PC-3 (cell line): ENCODE results near the gene CEP120. TPM values are rescaled to one million over a fixed set of nuclear protein-coding genes. Genes with fewer than 3 reads are reported as not detected.
A peak's percentile ranks its signal among the peaks of the same experiment; 100 is the strongest.
"Not testable (repeated sequence)": the region's sequence is repeated elsewhere in the genome, so short reads cannot be mapped to it uniquely, and the experiment has no call there.

Experiments
- ATAC-seq: fragments of 200-7000 bp; cut with Tn5 transposase; 2 replicates; pipeline ENCODE4 v1.9.1; 2020; ENCODE audit warnings: mild to moderate bottlenecking, moderate library complexity
- BruUV-seq: library from RNA; stranded (reverse); fragments of 400-500 nt; replicated peaks from 2 replicates; lab custom pipeline; 2021; lab: Mats Ljungman, UMichigan
- CTCF ChIA-PET: fragments of 300-600 bp; sonication (Branson Sonifier 250); formaldehyde crosslinking; loops from one replicate; lab custom pipeline; 2022; ENCODE audit warnings: antibody characterized with exemption; lab: Charles Lee
- POLR2A ChIA-PET: fragments of 300-600 bp; sonication (Branson Sonifier 250); formaldehyde crosslinking; loops from one replicate; lab custom pipeline; 2022; ENCODE audit warnings: antibody characterized with exemption; ENCODE audit not compliant: unreplicated experiment; lab: Charles Lee
- DNase-seq: peaks from one replicate; pipeline ENCODE4 v3.0.0-alpha.2; 2015
- H2AFZ ChIP-seq: fragments of 300-600 bp; sonication (generic); 2 replicates; pipeline ENCODE4 v1.6.0; 2016; ENCODE audit warnings: antibody characterized with exemption, low read length
- H3F3A ChIP-seq: fragments of 300-600 bp; sonication (generic); one replicate; pipeline ENCODE4 v1.6.0; 2017; ENCODE audit warnings: antibody characterized with exemption, low read length, control low read depth, mild to moderate bottlenecking; ENCODE audit not compliant: unreplicated experiment
- H3K27ac ChIP-seq: fragments of 300-600 bp; sonication (generic); 2 replicates; pipeline ENCODE4 v1.5.1; 2016; ENCODE audit warnings: mild to moderate bottlenecking, low read length
- H3K27me3 ChIP-seq: fragments of 300-600 bp; sonication (generic); 2 replicates; pipeline ENCODE4 v1.6.1; 2016; ENCODE audit warnings: low read length, mixed read lengths
- H3K36me3 ChIP-seq: fragments of 300-600 bp; sonication (generic); 2 replicates; pipeline ENCODE4 v1.6.1; 2016; ENCODE audit warnings: low read depth, mixed run types, low read length, mixed read lengths
- H3K4me1 ChIP-seq: fragments of 300-600 bp; sonication (generic); 2 replicates; pipeline ENCODE4 v1.5.1; 2016; ENCODE audit warnings: low read length; ENCODE audit not compliant: insufficient read depth
- H3K4me2 ChIP-seq: fragments of 300-600 bp; sonication (generic); 2 replicates; pipeline ENCODE4 v1.6.0; 2016; ENCODE audit warnings: low read length
- H3K4me3 ChIP-seq: fragments of 300-600 bp; sonication (generic); 2 replicates; pipeline ENCODE4 v1.5.1; 2016; ENCODE audit warnings: mild to moderate bottlenecking, low read length, mixed read lengths
- H3K79me2 ChIP-seq: fragments of 300-600 bp; sonication (generic); 2 replicates; pipeline ENCODE4 v1.6.1; 2017; ENCODE audit warnings: low read length, mixed read lengths
- H3K9ac ChIP-seq: fragments of 300-600 bp; sonication (generic); 2 replicates; pipeline ENCODE4 v1.6.0; 2016; ENCODE audit warnings: mild to moderate bottlenecking, low read length
- H3K9me2 ChIP-seq: fragments of 300-600 bp; sonication (generic); replicated peaks from 2 replicates; pipeline ENCODE4 v1.6.1; 2016; ENCODE audit warnings: mixed run types, low read length, mixed read lengths
- H3K9me3 ChIP-seq: fragments of 300-600 bp; sonication (generic); 2 replicates; pipeline ENCODE4 v1.6.1; 2016; ENCODE audit warnings: low read length, mixed read lengths
- H4K20me1 ChIP-seq: fragments of 300-600 bp; sonication (generic); 2 replicates; pipeline ENCODE4 v1.6.1; 2016; ENCODE audit warnings: low read length, mixed read lengths
- CTCF ChIP-seq: fragments of 300-600 bp; sonication (generic); conservative IDR thresholded peaks from 2 replicates; pipeline ENCODE4 v1.5.1; 2017; ENCODE audit warnings: antibody characterized with exemption, low read depth, mild to moderate bottlenecking, low read length
- EZH2 ChIP-seq: fragments of 300-600 bp; sonication (generic); IDR thresholded peaks from one replicate; pipeline ENCODE4 v1.6.1; 2017; ENCODE audit warnings: antibody characterized with exemption, mild to moderate bottlenecking, low read length; ENCODE audit not compliant: unreplicated experiment
- EZH2phosphoT487 ChIP-seq: fragments of 300-600 bp; sonication (generic); IDR thresholded peaks from 2 replicates; pipeline ENCODE4 v1.6.1; 2018; ENCODE audit warnings: mild to moderate bottlenecking, antibody characterized with exemption, low read length, borderline replicate concordance
- intact Hi-C: fragments of 100-400 bp; cut with micrococcal nuclease; formaldehyde crosslinking; loops from 2 replicates; pipeline ENCODE4 v1.9.0; 2023
- total RNA-seq: library from RNA; depleted of rRNA; stranded (reverse); fragments of >200 nt; gene quantifications from 2 replicates; pipeline ENCODE4 v1.2.3, GENCODE V29; 2014

The CEP120 gene
- total RNA-seq, 1 experiment from 2014 or later = 11.5 TPM

DNA sequence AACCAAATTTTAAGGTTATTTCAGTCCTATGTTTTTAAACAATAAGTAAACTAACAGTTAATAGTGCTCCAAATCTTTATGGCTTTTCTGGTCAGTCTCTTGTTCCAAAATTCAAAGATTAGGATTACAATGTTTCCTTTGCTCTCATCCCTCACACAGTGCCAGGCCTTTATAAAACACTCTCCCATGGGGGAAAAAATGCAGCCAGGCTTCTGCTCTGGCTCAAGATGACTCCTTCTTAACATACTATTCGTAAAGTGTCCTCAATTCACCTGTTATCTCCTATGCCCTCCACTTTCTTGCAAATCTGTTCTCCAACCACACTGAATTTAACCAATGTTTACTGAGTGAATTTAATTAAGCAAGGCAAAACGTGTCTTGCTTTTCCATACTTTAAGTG lies 1.4 kb downstream of the CEP120 start:
- TF ChIP-seq EZH2 = no peak
- TF ChIP-seq CTCF = no peak
- no peak for TF ChIP-seq EZH2phosphoT487
- intact Hi-C loops = loop anchor here (2.0 kb wide), 1 partner anchor 189 kb away; no protein-coding TSS in a partner anchor
- H3K9me2 ChIP-seq = no peaks in the 10 kb centered on the region
- peak overlapping the region; percentile 98 for H3K4me2 ChIP-seq
- H3K4me1 ChIP-seq = peaks cover 13% of the 10 kb centered on the region
- no peaks in the 10 kb centered on the region for H3F3A ChIP-seq
- 0 out of 2 replicates have a peak, but pooled peaks cover 5% of the 10 kb centered on the region for H3K36me3 ChIP-seq
- no peaks in the 10 kb centered on the region for H4K20me1 ChIP-seq
- peaks cover 33% of the 10 kb centered on the region for H3K79me2 ChIP-seq
- H3K27ac ChIP-seq = no peak overlapping the region
- peak overlapping the region; percentile 90 for H3K9ac ChIP-seq
- H3K27me3 ChIP-seq = no peaks in the 10 kb centered on the region
- peak overlapping the region; percentile 97 for H2AFZ ChIP-seq
- no peak for ATAC-seq
- no peak for DNase-seq
- BruUV-seq = no TSS peak
- H3K9me3 ChIP-seq = no peaks in the 10 kb centered on the region
- CTCF ChIA-PET = interaction anchor here (0.6 kb wide), 1 partner anchor 62 kb away, joined by 3 read pairs; no protein-coding TSS in a partner anchor
- POLR2A ChIA-PET = interaction anchor here (0.5 kb wide), 1 partner anchor 119 kb away, joined by 3 read pairs; no protein-coding TSS in a partner anchor
- peak overlapping the region; percentile 99 for H3K4me3 ChIP-seq

DNA sequence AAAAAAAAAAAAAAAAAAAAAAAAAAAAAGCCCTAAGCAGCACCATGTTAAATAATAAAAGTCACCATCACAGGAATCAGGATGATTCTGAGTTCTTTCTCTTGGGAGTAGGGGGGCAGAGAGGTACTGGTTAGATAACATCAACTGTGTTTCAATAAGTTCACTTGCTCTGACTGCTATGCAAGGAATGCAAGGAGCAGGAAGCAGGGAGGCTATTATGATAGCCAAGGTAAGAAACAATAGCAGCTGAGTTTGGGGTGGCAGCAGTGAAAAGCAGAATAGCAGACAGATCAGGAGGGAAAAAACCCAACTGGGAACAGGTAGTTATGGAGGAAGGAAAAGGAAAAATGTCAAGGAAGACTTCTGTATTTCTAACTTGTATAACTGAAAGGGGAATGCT lies 8.2 kb downstream of the CEP120 start:
- H3K27ac ChIP-seq = no peak overlapping the region
- no peaks in the 10 kb centered on the region for H3K27me3 ChIP-seq
- ATAC-seq = no peak
- H3K9me3 ChIP-seq = no peaks in the 10 kb centered on the region
- no peak overlapping the region for H3K4me2 ChIP-seq
- no peak overlapping the region for H3K4me3 ChIP-seq
- H3K36me3 ChIP-seq = peaks cover 24% of the 10 kb centered on the region; the same call in 1 of the 2 replicates
- no peaks in the 10 kb centered on the region for H4K20me1 ChIP-seq
- no peak overlapping the region for H3K9ac ChIP-seq
- no peak overlapping the region for H2AFZ ChIP-seq
- POLR2A ChIA-PET = no interaction called here
- peaks cover 5% of the 10 kb centered on the region for H3K79me2 ChIP-seq
- H3K4me1 ChIP-seq = no peaks in the 10 kb centered on the region
- DNase-seq = no peak
- BruUV-seq = no TSS peak
- intact Hi-C loops = no loop called here
- no peaks in the 10 kb centered on the region for H3K9me2 ChIP-seq
- CTCF ChIA-PET = no interaction called here
- H3F3A ChIP-seq = no peaks in the 10 kb centered on the region
- no peak for TF ChIP-seq EZH2
- TF ChIP-seq EZH2phosphoT487 = no peak
- no peak for TF ChIP-seq CTCF

GRCh38 chr5:123412206-123412605 lies 11.0 kb downstream of the CEP120 start:
- BruUV-seq = no TSS peak
- Histone ChIP-seq H3F3A (no peaks in the 10 kb centered on the region), H3K4me2 (no peak overlapping the region), H3K4me1 (no peaks in the 10 kb centered on the region), H3K27me3 (no peaks in the 10 kb centered on the region), H3K9ac (no peak overlapping the region), H3K9me3 (no peaks in the 10 kb centered on the region), H3K9me2 (no peaks in the 10 kb centered on the region), H3K4me3 (no peak overlapping the region), H3K79me2 (no peaks in the 10 kb centered on the region), H3K36me3 (peaks cover 19% of the 10 kb centered on the region; the same call in 1 of the 2 replicates), H3K27ac (no peak overlapping the region), H2AFZ (no peak overlapping the region), H4K20me1 (no peaks in the 10 kb centered on the region)
- no peak for DNase-seq
- no peak for ATAC-seq
- ChIA-PET POLR2A (no interaction called here), CTCF (no interaction called here)
- TF ChIP-seq EZH2 = no peak
- intact Hi-C loops = no loop called here

DNA sequence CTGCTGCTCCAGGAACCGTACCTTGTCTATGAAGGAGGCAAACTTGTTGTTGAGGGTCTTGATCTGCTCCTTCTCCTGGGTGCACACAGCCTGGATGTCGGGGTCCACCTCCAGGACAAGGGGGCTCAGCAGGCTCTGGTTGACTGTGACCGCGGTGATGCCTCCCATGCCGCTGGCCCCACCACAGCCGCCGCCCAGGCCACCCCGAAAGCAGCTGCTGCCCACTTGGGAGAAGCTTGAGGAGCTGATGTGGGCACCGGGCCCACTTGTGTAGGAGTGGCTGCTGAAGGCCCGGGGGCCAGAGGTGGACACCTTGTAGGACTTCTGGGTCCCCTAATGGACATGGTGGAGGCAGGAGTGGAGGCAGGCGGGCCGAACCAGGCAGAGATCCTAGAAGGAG lies 21.2 kb downstream of the CEP120 start:
- H3K4me1 ChIP-seq, H3K9me3 ChIP-seq, H2AFZ ChIP-seq, H3K27ac ChIP-seq, H4K20me1 ChIP-seq, ATAC-seq, intact Hi-C loops, H3K9me2 ChIP-seq, CTCF ChIA-PET, BruUV-seq, H3K36me3 ChIP-seq, H3K4me3 ChIP-seq, DNase-seq, H3K4me2 ChIP-seq, H3K27me3 ChIP-seq, H3K9ac ChIP-seq, H3K79me2 ChIP-seq, POLR2A ChIA-PET, H3F3A ChIP-seq: not testable (repeated sequence)
